GM04503 (cell line): ENCODE results near the gene ZMIZ1.
A peak's percentile ranks its signal among the peaks of the same experiment; 100 is the strongest.

Experiments
- DNase-seq: peaks from one replicate; pipeline ENCODE4 v3.0.0-alpha.2; 2012; ENCODE audit warnings: low read depth

The ZMIZ1 gene

DNA sequence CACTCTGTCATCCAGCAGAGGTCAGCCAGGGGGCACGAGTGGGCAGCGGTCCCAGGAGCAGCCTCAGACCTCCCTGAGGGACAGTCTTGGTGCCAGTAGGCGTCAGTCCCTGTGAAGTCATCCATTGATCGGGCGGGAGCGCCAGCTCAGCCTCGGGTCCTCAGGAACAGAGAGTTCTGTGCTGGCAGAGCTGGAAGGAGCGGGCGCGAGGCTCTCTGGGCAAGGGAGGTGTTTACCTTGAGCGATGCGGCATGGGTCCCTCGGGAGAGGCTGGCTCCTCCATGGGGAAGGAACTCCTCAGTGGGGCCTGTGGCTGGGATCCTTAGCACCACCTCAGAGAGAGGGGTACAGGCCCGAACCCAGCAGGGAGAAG is 177.4 kb downstream of the ZMIZ1 start:
- DNase-seq = peak; percentile 25

DNA sequence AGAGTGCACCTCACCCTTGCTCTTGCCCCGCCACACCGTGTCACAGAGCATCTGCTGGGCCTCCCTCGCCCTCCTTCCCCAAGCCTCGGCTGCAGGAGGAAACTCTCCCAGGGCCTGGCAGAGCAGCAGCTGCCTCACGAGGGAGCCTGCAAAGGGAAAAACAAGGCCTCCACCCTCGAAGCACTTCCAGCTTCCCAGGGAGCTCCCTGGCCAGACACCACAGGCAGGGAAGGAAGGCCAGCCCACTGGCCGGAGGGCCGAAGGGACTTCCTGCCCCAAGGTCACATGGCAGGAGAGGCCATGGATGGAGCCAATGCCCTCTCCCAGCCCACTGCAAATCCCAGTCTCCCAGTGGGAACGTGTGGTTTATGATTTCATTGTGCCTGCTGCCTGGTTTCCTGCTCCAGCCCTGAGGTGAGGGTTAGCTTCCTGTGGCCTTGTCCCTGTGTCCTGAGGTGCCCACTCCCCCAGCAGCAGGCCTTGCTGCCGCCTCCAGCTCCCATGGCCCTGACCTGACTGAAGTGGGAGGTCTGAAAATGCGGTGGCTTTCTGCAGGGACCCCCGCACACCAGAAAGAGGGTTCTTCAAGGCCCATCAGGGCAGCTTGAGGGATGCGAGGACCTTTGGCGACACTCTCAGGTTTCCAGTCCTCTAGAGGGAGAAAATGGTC is 178.0 kb downstream of the ZMIZ1 start:
- peak; percentile 38 for DNase-seq

DNA sequence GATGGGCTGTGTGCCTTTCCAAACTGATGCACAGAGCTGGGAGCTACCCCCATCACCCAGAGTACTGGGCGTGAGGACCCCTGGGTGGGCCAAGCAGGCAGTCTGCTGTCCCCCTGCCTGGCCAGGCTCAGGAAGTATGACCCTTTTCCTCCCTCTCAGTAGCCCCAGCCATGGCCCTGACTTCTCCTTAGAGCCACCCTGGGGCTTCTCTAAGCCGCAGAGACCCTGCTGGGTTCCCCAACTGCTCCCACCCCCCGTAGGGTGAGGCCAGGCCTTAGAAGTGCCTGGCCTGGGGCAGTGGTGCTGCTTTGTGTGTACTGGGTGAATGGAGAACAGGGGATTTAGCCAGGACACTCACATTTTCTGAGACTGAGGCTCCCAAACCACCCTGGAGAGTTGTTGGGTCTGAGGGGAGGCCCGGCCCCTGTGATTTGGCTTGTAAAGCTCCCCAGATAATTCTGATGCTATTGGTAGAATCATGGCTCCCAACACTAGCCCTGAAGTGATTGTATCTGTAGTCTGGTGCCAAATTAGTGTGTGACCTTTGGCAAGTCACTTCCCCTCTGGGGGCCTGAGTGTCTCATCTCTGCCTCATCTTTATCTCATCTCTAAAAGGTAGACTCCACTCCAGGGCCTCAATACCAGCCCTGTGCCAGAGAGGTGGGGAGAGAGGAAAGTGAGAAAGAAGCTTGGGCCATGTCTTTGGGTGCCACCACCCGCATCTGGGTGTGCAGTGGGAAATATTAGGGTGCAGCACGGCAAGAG is 178.8 kb downstream of the ZMIZ1 start:
- DNase-seq = no peak

DNA sequence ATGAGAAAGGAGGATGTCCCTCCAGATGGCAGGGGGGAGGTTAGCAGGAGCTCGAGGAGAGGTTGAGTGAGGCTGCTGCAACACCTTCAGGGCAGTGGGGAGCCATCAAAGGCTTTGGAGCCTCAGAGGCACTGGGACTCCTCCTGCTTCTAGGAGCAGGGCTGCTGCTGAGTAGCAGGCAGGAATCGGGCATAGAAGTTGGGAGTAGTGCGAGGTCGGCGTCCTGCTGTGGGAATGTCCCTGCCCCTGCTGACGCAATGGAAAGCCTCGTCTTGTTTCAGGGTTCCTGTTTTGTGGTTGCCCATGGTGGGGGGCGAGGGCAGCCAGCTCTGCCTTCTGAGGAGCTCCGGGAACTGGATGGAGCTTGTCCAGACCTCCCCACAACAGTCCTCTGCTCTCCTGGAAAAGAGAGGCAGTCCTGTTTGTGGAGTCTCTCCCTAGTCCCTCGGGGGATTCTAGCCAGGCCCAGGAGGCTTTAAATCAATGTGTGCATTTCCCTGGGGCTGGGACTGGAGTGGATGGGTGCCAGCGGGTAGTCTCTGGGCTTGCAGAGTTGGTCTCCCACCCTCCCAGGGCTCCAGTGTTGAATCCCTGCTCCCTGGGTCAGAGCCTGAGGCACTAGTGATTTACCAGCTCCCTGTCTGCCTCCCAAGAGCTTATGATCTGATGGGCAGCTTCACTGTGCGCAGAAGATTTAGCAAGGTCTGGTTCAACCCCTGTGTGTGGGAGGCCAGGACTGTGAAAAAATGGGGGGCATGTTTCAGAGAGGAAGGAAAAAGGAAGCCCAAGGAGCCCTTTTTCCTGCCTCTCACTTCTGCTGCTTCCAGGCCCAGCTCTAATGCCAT is 179.8 kb downstream of the ZMIZ1 start:
- no peak for DNase-seq

DNA sequence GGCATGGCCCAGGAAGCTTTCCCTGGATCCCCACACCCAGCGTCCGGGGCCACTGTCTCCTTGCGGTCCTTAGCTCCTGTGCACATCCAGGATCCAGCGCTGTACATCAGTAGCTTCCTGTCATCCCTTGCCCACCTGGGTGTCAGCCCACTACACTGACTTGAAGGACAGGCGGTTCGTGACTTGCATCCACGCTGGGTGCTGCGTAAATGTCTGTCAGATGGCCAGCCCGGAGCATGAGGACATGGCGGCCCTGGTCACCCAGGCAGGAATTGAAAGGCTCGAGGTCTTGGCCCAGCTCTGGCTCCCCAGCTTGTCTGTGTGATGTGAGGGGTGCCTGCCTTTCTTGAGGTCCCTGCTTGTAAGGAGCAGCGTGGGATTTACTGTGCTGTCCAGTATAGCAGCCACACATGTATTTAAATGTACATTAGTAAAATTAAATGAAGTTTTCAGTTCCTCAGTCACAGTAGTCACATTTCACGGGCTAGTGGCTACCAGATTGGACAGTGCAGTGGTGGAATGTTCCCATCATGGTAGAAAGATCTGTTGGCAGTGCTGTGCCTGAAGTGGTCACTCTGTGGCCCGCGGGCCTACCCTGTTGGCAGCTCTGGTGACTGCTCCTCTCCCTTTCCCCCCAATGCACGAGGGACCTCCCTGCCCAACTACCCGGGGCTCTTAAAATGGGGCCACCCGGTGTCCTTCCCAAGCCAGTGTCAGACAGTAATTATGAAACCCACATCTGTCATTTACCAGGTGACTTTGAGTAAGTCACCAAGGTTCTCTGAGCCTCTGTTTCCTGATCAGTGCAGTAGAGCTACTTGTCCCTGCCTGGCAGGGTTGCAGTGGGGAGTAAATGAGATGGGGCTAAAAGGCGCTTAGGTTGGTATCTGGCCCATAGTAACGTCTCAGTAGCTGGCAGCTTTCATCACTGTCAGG is 180.7 kb downstream of the ZMIZ1 start:
- no peak for DNase-seq

DNA sequence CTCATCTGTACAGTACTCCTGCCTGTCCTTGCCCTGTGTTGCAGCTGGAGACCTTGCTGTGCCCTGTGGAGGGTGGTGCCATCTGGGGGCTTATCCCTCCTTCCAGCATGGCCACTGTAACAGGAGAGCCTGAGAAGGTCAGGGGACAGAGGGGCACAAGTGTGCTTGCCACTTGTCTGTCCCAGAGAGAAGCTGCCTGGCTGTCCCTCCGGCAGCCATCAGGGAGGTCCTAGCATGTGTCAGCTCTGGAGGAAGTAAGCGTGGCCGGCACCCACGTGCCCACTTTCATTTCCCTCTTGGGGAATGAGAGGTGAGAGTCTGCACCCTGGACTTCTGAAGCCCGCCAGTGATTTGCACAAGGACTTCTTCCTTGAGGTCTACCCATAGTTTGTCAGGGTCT is 181.5 kb downstream of the ZMIZ1 start:
- DNase-seq = no peak

DNA sequence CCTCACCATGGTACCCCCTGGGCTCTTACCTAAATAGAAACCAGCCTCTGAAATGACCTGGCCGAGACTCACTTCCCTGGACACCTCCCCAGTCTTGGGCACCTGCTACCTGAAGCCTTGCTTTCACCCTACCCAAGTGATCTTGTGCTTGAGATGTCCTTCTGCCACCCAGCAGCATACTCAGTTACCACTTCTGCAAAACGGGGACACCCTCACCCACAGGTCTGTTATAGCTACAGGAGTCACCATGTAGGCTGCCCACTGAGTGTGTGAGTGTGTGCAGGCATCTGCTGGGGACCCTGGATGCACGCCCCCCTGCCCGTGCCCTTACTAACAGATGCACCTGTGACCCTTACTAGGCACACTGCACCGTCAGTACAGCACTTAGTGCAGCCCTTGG is 183.7 kb downstream of the ZMIZ1 start:
- DNase-seq = no peak

DNA sequence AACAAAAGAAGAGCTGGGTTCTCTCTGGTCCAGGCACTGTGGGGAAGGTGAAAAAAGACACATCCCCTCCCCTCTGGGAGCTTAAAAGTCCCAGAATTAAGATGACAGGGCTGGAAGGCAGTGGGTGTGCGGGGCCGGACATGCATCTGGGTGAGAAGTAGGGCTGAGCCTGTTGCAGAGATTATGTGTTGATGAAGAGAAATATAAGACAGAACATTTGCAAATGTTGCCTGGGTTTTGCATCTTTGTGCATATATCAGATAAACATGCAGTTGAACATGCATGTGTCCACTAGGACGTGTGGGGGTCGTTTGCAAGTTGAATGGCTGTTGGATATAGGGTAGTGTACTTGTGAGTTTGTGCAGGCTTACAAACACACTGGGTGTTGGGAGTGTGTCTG is 184.2 kb downstream of the ZMIZ1 start:
- no peak for DNase-seq

DNA sequence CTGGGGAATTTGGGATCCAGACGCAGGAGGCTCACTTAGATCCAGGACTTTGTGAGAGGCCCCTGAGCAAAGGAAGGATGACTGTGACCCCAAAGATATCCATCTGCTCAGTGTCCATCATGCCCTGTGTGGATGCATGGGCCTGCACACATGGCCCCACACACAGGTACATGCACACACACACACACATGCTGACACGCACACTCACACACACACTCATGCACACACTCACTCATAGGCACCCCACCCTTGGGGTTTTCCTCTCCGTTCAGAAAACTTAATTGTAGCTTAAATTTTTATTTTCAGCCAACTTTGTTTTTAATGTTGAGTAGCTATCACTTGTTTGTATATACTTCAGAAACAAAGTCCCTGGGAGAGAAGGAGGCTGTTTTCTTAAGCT is 184.9 kb downstream of the ZMIZ1 start:
- DNase-seq = no peak

DNA sequence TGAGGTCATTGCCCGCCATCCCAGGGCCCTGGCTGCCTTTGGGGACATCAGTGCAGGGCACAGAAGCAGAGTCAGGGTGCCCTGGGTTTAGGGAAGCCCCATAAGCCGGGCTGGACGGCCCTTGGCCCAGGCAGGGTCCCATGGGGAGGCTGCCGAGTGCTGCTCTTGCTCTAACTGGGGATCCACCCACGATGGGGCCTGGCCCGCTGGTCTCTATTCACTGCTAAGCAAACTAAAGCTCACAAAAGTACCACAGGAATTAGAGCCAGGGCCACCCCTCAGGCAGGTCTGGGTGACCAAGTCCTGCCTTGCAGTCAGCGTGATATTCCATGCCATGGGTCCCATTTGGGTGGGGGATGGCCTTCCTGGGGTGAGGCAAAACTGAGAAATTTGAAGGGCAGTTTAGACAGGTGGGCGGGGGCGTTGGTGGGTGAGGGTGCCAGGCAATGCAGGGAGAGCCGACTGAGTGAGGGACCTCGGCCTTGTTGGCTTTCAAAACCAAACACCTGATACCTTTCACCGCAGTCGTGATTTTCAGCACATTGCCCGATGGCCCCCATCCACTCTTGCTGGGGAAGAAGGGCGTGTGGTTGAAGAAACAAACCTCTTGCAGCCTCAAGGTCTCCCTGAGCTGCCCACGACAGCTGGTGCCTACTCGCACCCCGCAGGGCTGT is 185.7 kb downstream of the ZMIZ1 start:
- DNase-seq = no peak

DNA sequence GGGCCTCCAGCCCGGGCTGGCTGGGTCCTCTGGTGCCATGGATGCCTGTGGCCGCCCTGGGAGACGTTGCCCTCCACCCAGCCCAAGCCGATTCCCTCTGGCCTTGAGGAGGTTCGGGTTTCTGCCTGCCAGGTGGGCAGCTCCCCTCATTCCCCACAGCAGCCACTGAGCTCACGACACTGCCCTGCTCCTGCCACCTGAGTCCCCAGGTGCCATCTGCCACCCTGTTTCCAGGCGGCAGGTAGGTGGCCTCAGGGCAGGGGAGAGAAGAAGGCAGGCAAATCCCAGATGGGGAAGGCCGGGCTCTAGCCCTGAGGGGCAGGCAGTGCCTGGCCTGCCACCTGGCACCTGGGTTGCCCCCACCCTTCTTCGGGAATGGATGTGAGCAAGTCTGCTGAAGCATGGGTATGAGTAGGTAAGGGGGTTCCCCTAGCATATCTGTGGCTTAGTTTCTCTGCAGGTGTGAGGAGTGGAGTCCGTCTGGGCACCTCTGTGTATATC is 186.3 kb downstream of the ZMIZ1 start:
- DNase-seq = no peak

DNA sequence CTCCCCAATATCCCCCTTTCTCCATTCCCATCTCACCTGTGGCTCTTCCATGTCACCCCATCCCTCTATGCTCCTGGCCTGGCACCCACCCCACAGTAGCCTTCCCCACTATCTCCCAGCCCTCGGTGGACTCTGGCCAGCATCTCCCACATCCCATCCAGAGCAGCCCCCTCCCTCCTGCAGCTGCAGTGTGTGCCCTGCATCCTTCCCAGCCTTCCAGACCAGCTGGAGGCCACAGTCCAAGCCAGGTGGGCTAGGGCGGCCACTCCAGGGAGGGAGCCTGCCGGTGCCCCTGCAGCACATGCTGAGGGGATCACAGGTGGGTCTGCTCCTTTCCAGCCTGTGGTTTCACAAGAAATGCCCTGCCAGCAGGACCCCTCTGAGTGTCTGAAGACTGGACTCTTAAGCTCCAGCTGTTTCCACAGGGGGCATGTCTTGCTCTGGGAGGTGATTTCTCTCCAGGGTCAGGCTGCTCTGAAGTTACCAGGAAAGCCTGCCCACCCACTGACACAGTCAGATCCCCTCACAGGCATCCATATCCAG is 187.6 kb downstream of the ZMIZ1 start:
- DNase-seq = no peak

DNA sequence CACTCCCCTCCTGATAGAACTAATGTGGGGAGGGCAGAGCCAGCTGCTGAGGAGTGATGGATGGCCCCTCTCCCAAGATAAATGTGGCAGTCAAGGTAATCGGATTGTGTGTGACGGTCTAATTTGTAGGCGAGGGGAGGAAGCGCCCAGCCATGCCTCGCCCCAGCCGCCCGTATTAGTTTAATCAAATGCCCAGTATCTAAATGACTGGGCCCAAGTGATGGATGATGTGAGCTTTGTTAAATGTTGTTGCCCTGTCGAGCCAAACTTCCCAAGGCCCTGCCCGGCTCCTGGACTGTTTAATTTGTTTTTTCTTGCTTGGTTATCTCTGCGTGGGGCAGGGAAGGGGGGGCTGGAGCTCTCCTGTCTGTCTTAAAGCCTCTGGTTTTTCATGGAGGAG is 190.1 kb downstream of the ZMIZ1 start:
- DNase-seq = no peak

DNA sequence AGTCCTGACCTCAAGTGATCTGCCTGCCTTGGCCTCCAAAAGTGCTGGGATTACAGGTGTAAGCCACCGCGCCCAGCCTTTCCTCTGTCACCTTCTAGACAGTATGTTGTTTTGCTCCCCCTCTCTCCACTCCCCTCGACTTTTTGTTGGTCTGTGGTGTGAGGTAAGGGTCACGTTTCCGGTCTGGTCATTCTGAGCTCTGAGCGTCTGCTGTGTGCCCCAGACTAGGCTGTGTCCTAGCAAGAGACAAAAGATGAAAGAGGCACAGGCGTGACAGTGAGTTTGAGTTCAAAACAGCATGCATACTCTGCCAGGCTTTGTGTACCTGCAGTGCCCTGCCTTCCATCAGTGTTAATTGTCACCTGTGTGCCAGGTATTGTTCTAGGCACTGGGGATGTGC is 191.1 kb downstream of the ZMIZ1 start:
- no peak for DNase-seq

DNA sequence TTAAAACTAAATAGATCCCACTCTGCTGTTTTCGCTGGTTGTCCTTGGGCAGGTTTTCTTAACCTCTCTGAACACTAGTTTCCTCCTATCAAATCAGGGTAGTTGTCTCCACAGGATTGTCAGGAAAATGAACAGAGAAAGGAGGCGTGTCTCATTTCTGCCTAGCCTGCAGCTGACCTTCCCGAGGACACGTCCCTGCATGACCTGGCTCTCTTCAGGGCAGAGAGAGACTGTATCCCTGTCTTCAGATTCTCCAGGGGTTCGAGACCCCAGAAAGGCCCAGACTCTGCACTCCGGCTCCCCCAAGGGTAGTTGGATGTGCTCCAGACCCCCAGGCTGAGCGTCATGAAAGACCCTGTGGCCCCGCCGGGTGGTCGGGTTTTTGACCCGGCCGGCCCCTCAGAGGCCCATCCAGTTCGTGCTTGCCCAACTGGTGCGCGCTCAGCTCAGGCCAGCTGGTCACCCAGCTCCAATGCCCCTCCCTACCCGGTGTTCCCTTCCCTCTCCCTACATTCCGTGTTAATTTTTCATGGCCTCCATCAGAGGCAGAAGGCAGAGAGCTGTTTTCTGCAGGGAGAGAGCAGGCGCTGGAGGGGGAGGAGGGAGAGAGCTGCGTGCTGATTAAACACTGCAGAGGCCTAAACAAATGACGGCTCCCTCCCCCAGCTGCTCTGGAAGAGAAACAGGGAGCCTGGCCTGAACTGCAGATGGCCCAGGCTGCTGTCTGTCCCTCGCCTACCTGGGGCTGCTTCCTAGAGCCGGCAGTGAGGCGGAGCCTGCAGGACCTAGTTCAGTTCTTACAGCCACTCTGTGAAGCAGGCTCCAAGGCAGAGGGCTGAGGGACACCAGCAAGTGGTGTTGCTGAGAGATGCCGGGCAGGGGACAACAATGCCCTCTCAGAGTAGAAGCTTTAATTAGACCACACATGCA is 192.3 kb downstream of the ZMIZ1 start:
- no peak for DNase-seq

DNA sequence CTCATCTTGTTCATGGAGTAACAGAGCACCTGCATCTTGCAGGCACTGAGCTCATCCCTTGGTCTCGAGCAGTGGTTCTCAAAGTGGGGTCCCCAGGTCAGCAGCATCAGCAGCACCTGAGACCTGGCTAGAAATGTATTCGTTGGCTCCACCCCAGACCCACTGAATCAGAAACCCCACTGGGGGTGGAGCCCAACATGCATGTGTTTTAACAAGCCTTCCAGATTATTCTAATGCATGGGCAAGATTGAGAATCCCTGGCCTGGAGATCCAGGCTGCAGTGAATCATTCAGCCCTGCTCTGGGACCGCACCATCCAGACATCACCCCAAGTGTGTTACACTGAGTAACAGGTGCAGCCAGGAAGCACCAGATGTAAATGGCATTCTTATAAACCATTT is 193.4 kb downstream of the ZMIZ1 start:
- no peak for DNase-seq

DNA sequence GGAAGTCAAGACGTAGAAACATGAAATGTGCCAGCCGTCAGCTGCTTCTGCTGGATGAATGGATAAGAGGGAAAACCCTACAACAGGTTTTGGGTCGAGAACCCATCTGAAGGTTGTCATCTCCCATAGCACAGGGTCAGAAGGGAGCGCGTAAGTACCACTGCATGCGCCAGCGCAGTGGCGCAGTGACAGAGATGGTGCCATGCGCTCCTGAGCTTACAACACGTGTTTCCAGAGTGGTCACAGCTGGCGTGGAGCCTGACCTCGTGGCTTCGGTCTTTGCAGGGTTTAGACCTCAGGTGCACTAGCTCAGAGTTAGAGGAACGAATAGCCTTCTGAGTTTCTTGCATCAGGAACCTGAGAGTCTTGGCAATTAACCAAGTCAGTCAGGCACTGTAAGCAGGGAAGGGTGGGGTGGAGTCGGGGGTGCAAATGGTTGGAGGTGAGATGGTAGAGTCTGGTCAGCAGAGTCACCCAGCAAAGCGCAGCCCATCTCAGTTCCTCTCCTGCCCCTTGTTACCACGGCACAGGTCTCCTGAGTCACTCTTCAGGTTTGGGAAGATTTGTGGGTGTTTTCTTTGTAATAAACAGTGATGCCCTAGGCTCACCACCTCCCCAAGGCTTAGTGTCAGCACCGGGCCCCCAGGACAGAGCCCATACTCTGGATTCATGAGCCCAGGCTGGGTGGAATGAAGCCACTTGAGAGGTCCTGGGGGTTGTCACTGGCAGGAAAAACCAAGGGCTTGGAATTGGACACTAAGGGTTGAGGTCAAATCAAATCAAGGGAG is 194.4 kb downstream of the ZMIZ1 start:
- no peak for DNase-seq

DNA sequence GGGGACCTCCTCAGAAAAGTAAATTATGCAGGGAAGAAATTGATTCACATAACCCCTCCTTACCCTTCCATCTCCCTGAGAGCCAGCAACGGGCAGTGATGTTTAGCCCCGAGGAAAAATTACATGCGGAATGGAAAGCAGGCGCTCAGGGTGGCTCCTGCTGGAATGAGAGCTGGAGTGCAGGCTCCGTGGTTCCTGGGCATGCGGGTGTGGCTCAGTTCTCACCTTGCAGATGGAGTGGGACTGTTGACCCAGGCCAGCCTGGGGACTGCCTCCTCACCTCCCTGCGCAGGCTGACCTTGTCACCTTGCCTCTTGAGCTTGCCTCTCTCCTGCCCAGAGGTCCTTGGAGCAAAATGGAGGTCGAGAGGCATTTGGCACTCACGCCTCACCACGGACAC is 195.2 kb downstream of the ZMIZ1 start:
- no peak for DNase-seq

DNA sequence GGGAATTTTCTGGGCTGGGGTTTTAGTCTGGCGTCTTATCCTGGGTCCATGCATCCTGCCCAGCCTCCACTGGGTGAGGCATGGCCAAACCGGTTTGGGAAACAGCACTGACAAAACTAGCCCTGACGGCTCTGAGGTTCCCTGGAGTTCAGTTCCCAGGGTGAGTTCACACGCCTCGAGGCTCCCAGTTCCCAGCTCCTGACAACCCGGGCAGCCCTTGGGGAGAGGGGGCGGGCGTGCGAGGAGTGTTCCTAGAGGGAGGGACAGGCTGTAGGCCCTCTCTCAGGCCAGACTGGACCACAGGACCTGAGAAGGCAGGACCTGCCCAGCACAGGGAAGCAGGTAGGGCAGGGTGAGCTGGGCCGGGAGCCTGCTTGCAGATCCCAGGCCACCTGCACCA is 196.2 kb downstream of the ZMIZ1 start:
- DNase-seq = peak; percentile 26
